Measurements from ENCODE around the gene TCHP.

DNA sequence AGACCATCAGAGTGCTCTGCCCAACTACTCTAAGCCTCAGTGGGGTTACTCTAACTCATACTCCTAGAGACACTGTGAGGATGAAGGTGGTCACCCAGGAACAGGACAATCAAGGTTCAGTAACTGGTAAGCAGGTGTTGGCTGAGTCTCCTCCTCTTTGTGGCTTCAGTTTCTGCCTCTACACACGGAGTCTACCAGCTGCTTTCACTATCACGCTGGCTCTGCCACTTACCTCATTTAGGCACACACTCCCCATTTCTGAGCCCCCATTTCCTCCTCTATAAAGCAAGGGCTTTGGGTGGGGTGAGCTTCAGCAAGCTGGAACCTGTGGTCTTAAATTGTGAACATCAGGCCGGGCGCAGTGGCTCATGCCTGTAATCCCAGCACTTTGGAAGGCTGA lies 7.3 kb upstream of the TCHP start:
- TF ChIP-seq, protein P1, sequence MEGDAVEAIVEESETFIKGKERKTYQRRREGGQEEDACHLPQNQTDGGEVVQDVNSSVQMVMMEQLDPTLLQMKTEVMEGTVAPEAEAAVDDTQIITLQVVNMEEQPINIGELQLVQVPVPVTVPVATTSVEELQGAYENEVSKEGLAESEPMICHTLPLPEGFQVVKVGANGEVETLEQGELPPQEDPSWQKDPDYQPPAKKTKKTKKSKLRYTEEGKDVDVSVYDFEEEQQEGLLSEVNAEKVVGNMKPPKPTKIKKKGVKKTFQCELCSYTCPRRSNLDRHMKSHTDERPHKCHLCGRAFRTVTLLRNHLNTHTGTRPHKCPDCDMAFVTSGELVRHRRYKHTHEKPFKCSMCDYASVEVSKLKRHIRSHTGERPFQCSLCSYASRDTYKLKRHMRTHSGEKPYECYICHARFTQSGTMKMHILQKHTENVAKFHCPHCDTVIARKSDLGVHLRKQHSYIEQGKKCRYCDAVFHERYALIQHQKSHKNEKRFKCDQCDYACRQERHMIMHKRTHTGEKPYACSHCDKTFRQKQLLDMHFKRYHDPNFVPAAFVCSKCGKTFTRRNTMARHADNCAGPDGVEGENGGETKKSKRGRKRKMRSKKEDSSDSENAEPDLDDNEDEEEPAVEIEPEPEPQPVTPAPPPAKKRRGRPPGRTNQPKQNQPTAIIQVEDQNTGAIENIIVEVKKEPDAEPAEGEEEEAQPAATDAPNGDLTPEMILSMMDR (IDR thresholded peaks at IDR 0.05; ENCODE audit: borderline replicate concordance, extremely low read depth, low read length, poor library complexity, severe bottlenecking): no peak
- no peak for TF ChIP-seq EZH2 (IDR thresholded peaks at IDR 0.05; ENCODE audit: borderline replicate concordance, low read depth, low read length, severe bottlenecking)
